Coronary artery (tissue), 2 donors: Measurements from ENCODE around the gene ST6GALNAC3.
"Not testable (repeated sequence)": the region's sequence is repeated elsewhere in the genome, so short reads cannot be mapped to it uniquely, and the experiment has no call there.

Experiments
- DNase-seq: peaks from one replicate; pipeline ENCODE4 v3.0.0-alpha.2; 2017; ENCODE audit warnings: low spot score
- H3K27ac ChIP-seq, 2 donors: fragments of 200-600 bp; sonication (generic); one replicate each; pipeline ENCODE4 v1.5.1; 2016 to 2019
- H3K4me3 ChIP-seq: fragments of 200-600 bp; sonication (generic); 2 replicates; pipeline ENCODE4 v1.5.1; 2016; ENCODE audit warnings: mild to moderate bottlenecking, moderate library complexity
- CTCF ChIP-seq: fragments of 200-600 bp; sonication (generic); IDR thresholded peaks from one replicate; pipeline ENCODE4 v1.5.1; 2019; ENCODE audit warnings: antibody characterized with exemption

Gene ST6GALNAC3

GRCh38 chr1:76037324-76037723 is 37.2 kb upstream of the ST6GALNAC3 start:
- no peak overlapping the region for H3K27ac ChIP-seq
- TF ChIP-seq CTCF: no peak
- no peak overlapping the region for H3K4me3 ChIP-seq
- no peak for DNase-seq

DNA sequence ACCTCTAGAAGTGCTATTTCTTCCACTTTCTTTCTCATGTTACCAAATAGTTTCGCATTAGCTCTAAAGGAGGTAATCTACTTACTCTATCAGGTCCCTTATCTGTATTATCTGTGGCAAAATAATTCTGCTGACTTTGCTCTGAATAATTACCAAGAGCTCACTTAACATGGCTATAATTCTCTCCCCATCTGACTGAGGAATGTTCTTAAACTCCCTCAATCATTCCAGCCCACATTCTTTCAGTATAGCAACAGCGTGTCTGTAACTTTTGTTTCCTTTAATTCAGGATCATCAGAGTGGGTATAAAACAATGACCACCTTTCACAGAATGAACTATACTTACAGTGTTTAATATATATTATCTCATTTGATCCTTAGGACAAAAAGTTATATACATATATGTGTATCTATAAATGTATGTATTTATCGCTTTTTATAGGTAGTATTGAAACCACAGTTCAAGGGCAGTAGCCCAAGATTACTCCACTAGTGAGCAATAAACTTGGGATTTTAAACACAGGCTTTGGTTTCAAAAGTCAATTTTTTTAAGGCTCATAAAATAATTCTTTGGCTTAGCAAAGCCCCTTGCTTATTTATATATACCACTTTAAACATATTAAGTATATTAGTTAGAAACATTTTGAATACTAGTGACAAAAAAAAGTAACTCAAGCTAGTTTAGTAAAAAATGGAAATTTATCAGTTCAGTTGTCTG is 36.1 kb upstream of the ST6GALNAC3 start:
- Histone ChIP-seq H3K4me3 (no peak overlapping the region), H3K27ac (no peak overlapping the region)
- no peak for TF ChIP-seq CTCF
- no peak for DNase-seq

- TF ChIP-seq CTCF: no peak
- H3K27ac ChIP-seq: no peak overlapping the region
- no peak overlapping the region for H3K4me3 ChIP-seq
- DNase-seq: no peak
Measured at GRCh38 chr1:76046149-76046548, 28.4 kb upstream of the ST6GALNAC3 start.

- no peak for DNase-seq
- Histone ChIP-seq H3K27ac (no peak overlapping the region), H3K4me3 (no peak overlapping the region)
- TF ChIP-seq CTCF: no peak
Measured at GRCh38 chr1:76048219-76048618, 26.3 kb upstream of the ST6GALNAC3 start.

DNA sequence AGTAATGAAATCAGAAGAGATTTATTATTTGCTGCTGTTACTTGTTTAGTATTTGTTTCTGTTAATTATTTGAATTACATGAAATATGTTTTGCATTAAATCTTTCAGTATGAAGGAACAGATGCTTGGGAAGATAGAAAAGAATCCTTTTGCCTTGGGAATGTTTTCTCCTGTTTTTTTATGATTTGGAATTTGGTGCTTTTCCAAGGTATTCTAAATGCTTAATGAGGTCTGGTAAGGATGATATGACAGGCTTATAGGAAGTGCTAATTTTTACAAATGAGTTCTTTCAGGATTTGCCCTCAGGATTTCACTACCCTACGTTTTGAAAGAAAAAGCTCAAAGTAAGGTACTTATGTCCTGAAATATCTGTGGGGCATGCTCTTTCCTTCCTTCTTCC is 25.6 kb upstream of the ST6GALNAC3 start:
- no peak for DNase-seq
- H3K27ac ChIP-seq: no peak overlapping the region
- TF ChIP-seq CTCF: no peak
- H3K4me3 ChIP-seq: no peak overlapping the region

GRCh38 chr1:76049498-76049897 is 25.0 kb upstream of the ST6GALNAC3 start:
- Histone ChIP-seq H3K4me3 (no peak overlapping the region), H3K27ac (no peak overlapping the region)
- DNase-seq: no peak
- no peak for TF ChIP-seq CTCF

DNA sequence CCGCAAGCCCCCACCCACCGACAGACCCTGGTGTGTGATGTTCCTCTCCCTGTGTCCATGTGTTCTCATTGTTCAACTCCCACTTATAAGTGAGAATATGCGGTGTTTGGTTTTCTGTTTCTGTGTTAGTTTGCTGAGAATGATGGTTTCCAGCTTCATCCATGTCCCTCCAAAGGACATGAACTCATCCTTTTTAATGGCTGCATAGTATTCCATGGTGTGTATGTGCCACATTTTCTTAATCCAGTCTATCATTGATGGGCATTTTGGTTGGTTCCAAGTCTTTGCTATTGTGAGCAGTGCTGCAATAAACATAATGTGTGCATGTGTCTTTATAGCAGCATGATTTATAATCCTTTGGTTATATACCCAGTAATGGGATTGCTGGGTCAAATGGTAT is 24.5 kb upstream of the ST6GALNAC3 start:
- H3K27ac ChIP-seq, H3K4me3 ChIP-seq, DNase-seq: not testable (repeated sequence)
